GM19043 (cell line): ENCODE measurements around the gene ASAH2.

Experiments used
- ATAC-seq: cut with Tn5 transposase; IDR thresholded peaks from one replicate; pipeline ENCODE4 v1.9.1; 2021; ENCODE audit warnings: low read depth; ENCODE audit not compliant: unreplicated experiment

Gene ASAH2

GRCh38 chr10:50210876-50211275 is 40.4 kb downstream of the ASAH2 start:
- ATAC-seq: no peak
